Measurements from ENCODE around the gene SEPTIN8. TPM values are rescaled to one million over a fixed set of nuclear protein-coding genes. Genes with fewer than 3 reads are reported as not detected.

Gene SEPTIN8
- total and polyA plus RNA-seq, 10 of the 15 experiments (the other 5 are each of a cell fraction or from before 2014, with no cell fraction given), result 6.1 to 96.1 (median 29.4) TPM

DNA sequence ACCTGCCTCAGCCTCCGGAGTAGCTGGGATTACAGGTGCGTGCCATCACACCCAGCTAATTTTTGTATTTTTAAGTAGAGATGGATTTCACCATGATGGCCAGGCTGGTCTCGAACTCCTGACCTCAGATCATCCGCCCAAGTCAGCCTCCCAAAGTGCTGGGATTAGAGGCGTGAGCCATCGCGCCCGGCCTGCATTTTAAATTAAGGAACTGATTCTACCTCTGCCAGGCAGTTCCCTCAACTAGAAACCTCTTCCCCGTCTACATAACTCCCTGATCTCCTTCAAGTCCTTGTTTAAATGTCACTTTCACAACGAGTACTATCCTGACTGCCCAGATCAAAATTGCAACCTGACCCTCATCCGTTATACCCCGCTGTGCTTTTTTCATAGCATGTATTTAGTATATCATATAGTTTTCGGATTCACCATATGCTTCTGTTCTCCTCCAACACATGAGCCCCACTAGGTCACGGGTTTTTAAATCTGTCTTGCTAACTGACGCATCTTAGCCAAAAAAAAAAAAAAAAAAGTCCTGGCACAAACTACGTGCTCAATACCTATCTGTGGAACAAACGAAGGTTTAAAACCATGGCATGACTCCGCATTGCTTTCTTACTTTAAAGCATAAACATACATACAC is 35.2 kb upstream of the SEPTIN8 start (continued):
- TF ChIP-seq, protein P1, sequence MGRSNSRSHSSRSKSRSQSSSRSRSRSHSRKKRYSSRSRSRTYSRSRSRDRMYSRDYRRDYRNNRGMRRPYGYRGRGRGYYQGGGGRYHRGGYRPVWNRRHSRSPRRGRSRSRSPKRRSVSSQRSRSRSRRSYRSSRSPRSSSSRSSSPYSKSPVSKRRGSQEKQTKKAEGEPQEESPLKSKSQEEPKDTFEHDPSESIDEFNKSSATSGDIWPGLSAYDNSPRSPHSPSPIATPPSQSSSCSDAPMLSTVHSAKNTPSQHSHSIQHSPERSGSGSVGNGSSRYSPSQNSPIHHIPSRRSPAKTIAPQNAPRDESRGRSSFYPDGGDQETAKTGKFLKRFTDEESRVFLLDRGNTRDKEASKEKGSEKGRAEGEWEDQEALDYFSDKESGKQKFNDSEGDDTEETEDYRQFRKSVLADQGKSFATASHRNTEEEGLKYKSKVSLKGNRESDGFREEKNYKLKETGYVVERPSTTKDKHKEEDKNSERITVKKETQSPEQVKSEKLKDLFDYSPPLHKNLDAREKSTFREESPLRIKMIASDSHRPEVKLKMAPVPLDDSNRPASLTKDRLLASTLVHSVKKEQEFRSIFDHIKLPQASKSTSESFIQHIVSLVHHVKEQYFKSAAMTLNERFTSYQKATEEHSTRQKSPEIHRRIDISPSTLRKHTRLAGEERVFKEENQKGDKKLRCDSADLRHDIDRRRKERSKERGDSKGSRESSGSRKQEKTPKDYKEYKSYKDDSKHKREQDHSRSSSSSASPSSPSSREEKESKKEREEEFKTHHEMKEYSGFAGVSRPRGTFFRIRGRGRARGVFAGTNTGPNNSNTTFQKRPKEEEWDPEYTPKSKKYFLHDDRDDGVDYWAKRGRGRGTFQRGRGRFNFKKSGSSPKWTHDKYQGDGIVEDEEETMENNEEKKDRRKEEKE (IDR thresholded peaks at IDR 0.05), result no peak
- TF ChIP-seq, protein P2, sequence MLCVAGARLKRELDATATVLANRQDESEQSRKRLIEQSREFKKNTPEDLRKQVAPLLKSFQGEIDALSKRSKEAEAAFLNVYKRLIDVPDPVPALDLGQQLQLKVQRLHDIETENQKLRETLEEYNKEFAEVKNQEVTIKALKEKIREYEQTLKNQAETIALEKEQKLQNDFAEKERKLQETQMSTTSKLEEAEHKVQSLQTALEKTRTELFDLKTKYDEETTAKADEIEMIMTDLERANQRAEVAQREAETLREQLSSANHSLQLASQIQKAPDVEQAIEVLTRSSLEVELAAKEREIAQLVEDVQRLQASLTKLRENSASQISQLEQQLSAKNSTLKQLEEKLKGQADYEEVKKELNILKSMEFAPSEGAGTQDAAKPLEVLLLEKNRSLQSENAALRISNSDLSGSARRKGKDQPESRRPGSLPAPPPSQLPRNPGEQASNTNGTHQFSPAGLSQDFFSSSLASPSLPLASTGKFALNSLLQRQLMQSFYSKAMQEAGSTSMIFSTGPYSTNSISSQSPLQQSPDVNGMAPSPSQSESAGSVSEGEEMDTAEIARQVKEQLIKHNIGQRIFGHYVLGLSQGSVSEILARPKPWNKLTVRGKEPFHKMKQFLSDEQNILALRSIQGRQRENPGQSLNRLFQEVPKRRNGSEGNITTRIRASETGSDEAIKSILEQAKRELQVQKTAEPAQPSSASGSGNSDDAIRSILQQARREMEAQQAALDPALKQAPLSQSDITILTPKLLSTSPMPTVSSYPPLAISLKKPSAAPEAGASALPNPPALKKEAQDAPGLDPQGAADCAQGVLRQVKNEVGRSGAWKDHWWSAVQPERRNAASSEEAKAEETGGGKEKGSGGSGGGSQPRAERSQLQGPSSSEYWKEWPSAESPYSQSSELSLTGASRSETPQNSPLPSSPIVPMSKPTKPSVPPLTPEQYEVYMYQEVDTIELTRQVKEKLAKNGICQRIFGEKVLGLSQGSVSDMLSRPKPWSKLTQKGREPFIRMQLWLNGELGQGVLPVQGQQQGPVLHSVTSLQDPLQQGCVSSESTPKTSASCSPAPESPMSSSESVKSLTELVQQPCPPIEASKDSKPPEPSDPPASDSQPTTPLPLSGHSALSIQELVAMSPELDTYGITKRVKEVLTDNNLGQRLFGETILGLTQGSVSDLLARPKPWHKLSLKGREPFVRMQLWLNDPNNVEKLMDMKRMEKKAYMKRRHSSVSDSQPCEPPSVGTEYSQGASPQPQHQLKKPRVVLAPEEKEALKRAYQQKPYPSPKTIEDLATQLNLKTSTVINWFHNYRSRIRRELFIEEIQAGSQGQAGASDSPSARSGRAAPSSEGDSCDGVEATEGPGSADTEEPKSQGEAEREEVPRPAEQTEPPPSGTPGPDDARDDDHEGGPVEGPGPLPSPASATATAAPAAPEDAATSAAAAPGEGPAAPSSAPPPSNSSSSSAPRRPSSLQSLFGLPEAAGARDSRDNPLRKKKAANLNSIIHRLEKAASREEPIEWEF (IDR thresholded peaks at IDR 0.05; ENCODE audit: insufficient replicate concordance, low read depth, low read length), result no peak
- TF ChIP-seq RAD21 (IDR thresholded peaks at IDR 0.05; ENCODE audit: insufficient read depth, low read depth, low read length), result no peak
- no peak for TF ChIP-seq TCF3 (IDR thresholded peaks at IDR 0.05; ENCODE audit: borderline replicate concordance, insufficient read depth, low read depth, low read length)

Data from GM12878 (cell line).